Suppressor macrophage treated with lipopolysaccharide for 1 hour (primary cell): Measurements from ENCODE around the gene TPGS1.

Source experiments
- DNase-seq, 3 donors: peaks; one replicate each; pipeline ENCODE4 v3.0.0-alpha.2; 2020 to 2022

TPGS1 gene

GRCh38 chr19:496112-496665 lies 11.1 kb upstream of the TPGS1 start, which contains the start of gene MADCAM1:
Gene MADCAM1, plus strand, starts transcription at chr19:496486. Its CDS starts 14 bp downstream, at chr19:496500.
- DNase-seq = no peak

DNA sequence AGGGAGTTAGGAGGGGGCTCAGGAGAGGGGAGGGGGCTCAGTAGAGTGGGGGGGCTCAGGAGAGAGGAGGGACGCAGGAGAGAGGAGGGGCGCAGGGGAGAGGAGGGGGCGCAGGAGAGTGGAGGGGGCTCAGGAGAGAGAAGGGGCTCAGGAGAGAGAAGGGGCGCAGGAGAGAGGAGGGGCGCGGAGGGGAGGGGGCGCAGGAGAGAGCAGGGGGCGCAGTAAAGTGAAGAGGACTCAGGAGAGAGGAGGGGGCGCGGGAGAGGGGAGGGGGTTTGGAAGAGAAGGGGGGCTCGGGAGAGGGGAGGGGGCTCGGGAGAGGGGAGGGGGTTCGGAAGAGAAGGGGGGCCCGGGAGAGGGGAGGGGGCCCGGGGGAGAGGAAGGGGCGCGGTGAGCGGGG lies 10.3 kb upstream of the TPGS1 start:
- no peak for DNase-seq

DNA sequence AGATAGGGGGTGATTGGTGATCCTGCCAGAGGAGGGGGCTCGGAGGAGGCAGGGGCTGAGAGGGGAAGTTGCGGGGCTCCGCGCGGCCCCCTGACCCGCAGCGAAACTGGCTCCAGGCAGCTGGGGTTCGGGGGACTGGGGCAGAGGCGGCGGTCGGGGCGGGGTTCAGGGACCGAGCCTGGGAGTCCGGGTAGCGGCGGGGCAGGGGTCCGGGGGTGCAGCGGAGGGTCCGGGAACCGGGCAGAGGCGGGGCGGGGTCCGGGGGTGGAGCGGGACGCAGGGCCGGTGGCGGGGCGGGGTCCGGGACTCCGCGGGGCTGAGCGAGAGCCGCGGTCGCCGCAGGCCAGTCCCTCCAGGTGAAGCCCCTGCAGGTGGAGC lies 9.8 kb upstream of the TPGS1 start:
- DNase-seq = peak in 1 of 3 donors; percentile 8

DNA sequence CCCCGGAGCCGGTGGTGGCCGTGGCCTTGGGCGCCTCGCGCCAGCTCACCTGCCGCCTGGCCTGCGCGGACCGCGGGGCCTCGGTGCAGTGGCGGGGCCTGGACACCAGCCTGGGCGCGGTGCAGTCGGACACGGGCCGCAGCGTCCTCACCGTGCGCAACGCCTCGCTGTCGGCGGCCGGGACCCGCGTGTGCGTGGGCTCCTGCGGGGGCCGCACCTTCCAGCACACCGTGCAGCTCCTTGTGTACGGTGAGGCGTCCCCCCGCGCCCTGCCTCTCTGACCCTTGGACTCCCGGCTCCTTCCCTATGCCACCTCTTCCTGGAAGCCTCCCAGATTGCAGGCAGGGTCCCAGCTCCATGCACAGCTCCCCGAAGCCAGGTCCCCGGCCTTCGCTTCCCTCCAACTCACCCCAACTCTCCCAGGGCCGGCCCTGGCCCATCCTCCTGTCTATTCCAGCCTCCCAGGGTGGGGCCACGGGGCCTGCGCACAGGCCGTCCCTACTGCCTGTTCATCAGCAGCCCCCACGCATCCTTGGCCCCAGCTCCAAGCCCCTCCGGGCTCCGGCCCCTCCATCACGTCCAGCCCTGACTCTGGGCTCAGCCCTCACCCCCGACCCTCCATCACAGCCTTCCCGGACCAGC lies 9.3 kb upstream of the TPGS1 start:
- peak in 1 of 3 donors; percentile 13 for DNase-seq

- no peak for DNase-seq
These were observed 8.8 kb upstream of the TPGS1 start for GRCh38 chr19:498511-498891.

DNA sequence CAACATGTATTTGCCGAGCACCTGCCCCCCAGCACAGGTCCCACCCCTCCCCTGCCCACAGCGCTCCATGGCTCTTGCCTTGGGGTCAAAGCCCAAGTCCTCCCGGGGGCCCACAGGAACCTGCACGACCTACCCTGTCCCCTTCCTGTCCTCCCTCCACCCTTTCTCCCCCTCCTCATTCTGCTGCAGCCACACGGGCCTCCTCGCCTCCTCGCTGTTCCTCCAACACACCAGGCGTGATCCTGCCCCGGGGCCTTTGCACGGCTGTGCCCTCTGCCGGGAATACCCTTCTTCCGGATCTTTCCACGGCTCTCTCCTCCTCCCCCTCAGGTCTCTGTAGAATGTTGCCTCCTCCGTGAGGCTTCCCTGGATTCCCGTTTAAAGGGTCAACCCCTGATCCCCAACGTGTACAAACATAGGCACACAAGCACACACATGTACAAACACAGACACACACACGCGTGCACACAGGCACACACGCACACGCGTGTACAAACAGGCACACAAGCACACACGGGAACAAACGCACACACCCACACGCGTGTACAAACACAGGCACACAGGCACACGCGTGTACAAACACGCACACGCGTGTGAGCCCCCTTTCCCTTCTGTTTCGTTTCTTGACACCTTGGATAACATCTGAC lies 8.2 kb upstream of the TPGS1 start:
- DNase-seq = no peak

DNA sequence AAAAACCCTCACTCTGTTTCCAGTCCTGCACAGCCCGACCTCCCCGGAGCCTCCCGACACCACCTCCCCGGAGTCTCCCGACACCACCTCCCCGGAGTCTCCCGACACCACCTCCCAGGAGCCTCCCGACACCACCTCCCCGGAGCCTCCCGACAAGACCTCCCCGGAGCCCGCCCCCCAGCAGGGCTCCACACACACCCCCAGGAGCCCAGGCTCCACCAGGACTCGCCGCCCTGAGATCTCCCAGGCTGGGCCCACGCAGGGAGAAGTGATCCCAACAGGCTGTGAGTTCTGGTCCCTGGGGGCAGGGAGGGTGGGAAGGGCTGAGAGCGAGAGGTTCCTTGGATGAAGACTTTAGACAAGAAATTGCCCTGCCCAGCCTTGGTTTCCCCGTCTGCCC lies 5.7 kb upstream of the TPGS1 start:
- no peak for DNase-seq

GRCh38 chr19:504616-505015 lies 2.7 kb upstream of the TPGS1 start:
- no peak for DNase-seq

- peak; percentile 86 to 98 (median 91) for DNase-seq
These were observed 652 bp upstream of the TPGS1 start for GRCh38 chr19:506404-507285.

- DNase-seq = no peak
These were observed 1.2 kb downstream of the TPGS1 start for GRCh38 chr19:508204-509150.

DNA sequence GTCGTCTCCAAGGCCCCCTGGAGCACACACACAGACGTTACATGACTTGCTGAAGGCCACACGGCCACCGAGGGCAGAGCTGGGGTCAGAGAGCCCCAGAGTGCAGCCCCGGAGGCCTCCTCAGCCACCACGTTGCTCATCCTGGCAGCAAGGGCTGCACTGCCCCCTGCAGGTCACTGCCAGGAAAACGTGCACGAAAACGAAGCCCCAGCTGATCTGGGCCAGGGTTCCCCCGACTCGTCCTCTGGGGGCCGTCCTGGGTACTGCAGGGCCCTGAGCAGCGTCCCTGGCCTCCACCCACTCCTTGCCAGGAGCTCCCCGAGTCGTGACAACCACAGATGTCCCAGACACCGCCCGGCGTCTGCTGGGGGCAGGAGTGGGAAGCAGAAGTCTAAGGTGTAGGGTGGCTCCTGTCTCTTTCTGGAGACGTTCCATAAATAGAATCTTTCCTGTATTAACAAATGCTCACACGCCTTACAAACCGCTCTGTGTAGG lies 3.4 kb downstream of the TPGS1 start:
- DNase-seq = peak; percentile 94 to 97 (median 96)

GRCh38 chr19:511101-511851 lies 4.0 kb downstream of the TPGS1 start:
- peak; percentile 80 to 89 (median 85) for DNase-seq

DNA sequence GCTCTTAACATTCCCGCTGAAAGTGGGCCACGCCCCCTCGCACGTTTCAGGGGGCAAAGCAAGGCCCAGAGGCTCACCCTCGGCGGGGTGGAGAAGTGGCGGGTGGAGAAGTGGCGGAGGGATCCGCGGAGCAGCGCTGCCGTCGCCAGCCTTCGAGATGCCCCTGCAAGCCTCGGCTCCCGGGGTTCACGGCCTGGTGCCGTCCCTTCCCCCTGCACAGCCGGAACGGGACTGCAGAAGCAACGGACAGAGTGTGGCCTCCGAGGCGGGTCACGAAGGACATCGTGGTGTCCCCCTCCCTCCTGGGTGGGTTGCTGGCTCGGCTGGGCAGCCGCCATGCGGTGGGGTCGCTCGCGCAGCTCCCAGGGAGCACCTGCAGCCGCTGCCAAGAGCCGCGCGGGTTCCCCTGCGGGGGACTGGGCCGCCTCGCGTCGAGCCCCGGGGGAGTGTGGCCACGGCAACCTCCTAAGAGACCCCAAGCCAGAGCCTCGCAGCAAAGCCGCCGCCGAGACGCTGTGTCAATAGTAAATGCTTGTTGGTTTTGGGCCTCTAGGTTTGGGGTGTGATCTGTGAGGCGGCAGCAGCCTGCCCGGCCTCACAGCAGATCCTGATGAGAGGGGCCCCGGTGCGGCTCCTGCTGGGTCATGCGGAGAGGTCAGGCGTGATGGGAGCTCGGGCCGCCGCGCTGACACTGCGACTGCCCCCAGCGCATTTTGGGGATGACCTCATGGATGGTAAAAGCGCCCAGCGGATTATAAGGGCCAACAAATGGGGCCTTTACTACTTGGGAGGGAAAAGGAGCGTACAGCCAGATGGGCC lies 5.5 kb downstream of the TPGS1 start:
- DNase-seq = no peak

- no peak for DNase-seq
These were observed 6.3 kb downstream of the TPGS1 start for GRCh38 chr19:513368-514165.

- no peak for DNase-seq
These were observed 6.9 kb downstream of the TPGS1 start for GRCh38 chr19:514166-514663.

- DNase-seq = no peak
These were observed 10.7 kb downstream of the TPGS1 start for GRCh38 chr19:517721-518597.

- DNase-seq = no peak
These were observed 11.4 kb downstream of the TPGS1 start for GRCh38 chr19:518598-519231.

- no peak for DNase-seq
These were observed 12.2 kb downstream of the TPGS1 start for GRCh38 chr19:519449-519865.
